Measurements from ENCODE around the gene NINJ1. TPM values are rescaled to one million over a fixed set of nuclear protein-coding genes. Genes with fewer than 3 reads are reported as not detected.
A peak's percentile ranks its signal among the peaks of the same experiment; 100 is the strongest.

Gene NINJ1
- total RNA-seq, 3 donors from 2014 or later: 19.5 to 68.9 (median 23.2) TPM

GRCh38 chr9:93093127-93093876 lies 40.7 kb downstream of the NINJ1 start:
- intact Hi-C loops (cut with DNase I, micrococcal nuclease): no loop called here
- DNase-seq: peak; percentile 37 to 66 (median 45)
- TF ChIP-seq, protein P1, sequence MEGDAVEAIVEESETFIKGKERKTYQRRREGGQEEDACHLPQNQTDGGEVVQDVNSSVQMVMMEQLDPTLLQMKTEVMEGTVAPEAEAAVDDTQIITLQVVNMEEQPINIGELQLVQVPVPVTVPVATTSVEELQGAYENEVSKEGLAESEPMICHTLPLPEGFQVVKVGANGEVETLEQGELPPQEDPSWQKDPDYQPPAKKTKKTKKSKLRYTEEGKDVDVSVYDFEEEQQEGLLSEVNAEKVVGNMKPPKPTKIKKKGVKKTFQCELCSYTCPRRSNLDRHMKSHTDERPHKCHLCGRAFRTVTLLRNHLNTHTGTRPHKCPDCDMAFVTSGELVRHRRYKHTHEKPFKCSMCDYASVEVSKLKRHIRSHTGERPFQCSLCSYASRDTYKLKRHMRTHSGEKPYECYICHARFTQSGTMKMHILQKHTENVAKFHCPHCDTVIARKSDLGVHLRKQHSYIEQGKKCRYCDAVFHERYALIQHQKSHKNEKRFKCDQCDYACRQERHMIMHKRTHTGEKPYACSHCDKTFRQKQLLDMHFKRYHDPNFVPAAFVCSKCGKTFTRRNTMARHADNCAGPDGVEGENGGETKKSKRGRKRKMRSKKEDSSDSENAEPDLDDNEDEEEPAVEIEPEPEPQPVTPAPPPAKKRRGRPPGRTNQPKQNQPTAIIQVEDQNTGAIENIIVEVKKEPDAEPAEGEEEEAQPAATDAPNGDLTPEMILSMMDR (IDR thresholded peaks at IDR 0.05): no peak

GRCh38 chr9:93092251-93092991 lies 41.6 kb downstream of the NINJ1 start:
- TF ChIP-seq, protein P1 (IDR thresholded peaks at IDR 0.05): no peak
- DNase-seq (peak in 2 of 3 donors; percentile 24 to 55), ATAC-seq (no peak)
- Histone ChIP-seq H3K36me3 (ENCODE audit: low read depth) (no peaks in the 10 kb centered on the region), H3K4me1 (ENCODE audit: low read depth) (peaks cover 29% of the 10 kb centered on the region), H3K9me3 (no peaks in the 10 kb centered on the region), H3K4me3 (no peak overlapping the region)
- intact Hi-C loops (cut with DNase I, micrococcal nuclease): no loop called here

More at GRCh38 chr9:93093127-93093876, 40.7 kb downstream of the NINJ1 start:
- Histone ChIP-seq H3K36me3 (ENCODE audit: low read depth) (no peaks in the 10 kb centered on the region), H3K4me3 (no peak overlapping the region), H3K4me1 (ENCODE audit: low read depth) (peaks cover 38% of the 10 kb centered on the region), H3K9me3 (no peaks in the 10 kb centered on the region)
- no peak for ATAC-seq

GRCh38 chr9:93091453-93092081 lies 42.5 kb downstream of the NINJ1 start:
- intact Hi-C loops (cut with DNase I, micrococcal nuclease): no loop called here
- no peaks in the 10 kb centered on the region for H3K36me3 ChIP-seq (ENCODE audit: low read depth)
- no peaks in the 10 kb centered on the region for H3K9me3 ChIP-seq
- H3K4me1 ChIP-seq (ENCODE audit: low read depth): peaks cover 21% of the 10 kb centered on the region
- no peak for ATAC-seq
- TF ChIP-seq, protein P1 (IDR thresholded peaks at IDR 0.05): no peak
- no peak overlapping the region for H3K4me3 ChIP-seq
- peak in 2 of 3 donors; percentile 21 to 40 for DNase-seq

DNA sequence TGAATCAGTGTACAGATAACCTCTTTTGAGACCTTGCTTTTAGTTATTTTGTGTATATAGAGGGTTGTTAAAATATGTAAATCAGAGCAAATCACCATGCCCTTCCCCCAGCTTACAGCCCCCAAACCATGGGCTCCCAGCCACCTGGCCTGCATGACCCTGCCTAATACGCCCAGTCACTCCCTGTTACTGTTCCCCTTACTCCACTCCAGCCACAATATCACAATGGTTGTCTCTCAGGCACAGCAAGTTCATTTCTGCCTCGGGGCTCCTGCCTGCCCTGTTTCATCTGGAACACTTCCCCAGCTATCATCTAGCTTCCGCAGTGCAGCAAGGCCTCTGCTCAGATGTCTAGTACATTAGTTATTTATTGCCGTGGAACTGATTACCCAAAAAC lies 43.0 kb downstream of the NINJ1 start:
- no peak overlapping the region for H3K4me3 ChIP-seq
- peaks cover 21% of the 10 kb centered on the region for H3K4me1 ChIP-seq (ENCODE audit: low read depth)
- TF ChIP-seq, protein P1 (IDR thresholded peaks at IDR 0.05): no peak
- H3K36me3 ChIP-seq (ENCODE audit: low read depth): no peaks in the 10 kb centered on the region
- H3K9me3 ChIP-seq: no peaks in the 10 kb centered on the region
- no peak for ATAC-seq
- DNase-seq: peak in 2 of 3 donors; percentile 21
- intact Hi-C loops (cut with DNase I, micrococcal nuclease): no loop called here

DNA sequence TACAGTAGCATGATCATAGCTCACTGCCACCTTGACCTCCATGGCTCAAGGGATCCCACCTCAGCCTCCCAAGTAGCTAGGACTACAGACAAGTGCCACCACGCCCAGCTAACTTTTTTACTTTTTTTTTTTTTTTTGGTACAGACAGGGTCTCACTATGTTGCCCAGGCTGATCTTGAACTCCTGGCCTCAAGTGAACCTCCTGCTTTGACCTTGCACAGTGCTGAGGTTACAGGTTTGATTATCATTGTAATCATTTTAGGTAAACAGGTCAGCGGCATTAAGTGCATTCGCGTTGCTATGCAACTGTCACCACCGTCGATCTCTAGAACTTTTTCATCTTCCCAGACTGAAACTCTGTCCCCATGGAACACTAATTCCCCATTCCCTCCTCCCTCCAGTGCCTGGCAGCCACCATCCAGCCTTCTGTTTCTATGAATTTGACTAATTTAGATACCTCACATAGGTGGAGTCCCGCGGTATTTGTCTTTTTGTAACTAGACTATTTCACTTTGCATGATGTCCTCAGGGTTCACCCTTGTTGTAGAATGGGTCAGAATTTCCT lies 43.9 kb downstream of the NINJ1 start:
- ATAC-seq: no peak
- TF ChIP-seq, protein P1 (IDR thresholded peaks at IDR 0.05): no peak
- intact Hi-C loops (cut with DNase I, micrococcal nuclease): no loop called here

More for the DNA sequence above, 43.9 kb downstream of the NINJ1 start:
- Histone ChIP-seq H3K4me1 (ENCODE audit: low read depth) (peaks cover 21% of the 10 kb centered on the region), H3K4me3 (no peak overlapping the region), H3K9me3 (no peaks in the 10 kb centered on the region), H3K36me3 (ENCODE audit: low read depth) (no peaks in the 10 kb centered on the region)
- DNase-seq: peak in 2 of 3 donors; percentile 3 to 7

All from mucosa of descending colon (tissue), 3 donors.